ENCODE data around the gene GEMIN2.
"Not testable (repeated sequence)": the region's sequence is repeated elsewhere in the genome, so short reads cannot be mapped to it uniquely, and the experiment has no call there.

The GEMIN2 gene

GRCh38 chr14:39113685-39114072 is 444 bp upstream of the GEMIN2 start:
- DNase-seq = no peak

- DNase-seq = no peak
These were observed 8.4 kb downstream of the GEMIN2 start for GRCh38 chr14:39122330-39123138.

DNA sequence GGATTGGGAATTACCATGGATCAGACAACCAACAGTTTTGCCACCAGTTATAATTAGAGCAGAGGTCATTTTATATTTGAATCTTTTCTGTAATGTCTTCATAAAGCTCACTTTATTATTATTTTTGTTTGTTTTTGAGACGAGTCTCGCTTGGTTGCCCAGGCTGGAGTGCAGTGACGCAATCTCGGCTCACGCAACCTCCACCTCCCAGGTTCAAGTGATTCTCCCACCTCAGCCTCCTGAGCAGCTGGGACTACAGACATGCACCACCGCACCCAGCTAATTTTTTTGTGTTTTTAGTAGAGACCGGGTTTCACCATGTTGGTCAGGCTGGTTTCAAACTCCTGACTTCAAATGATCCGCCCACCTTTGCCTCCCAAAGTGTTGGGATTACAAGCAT is 23.7 kb downstream of the GEMIN2 start:
- not testable (repeated sequence) for DNase-seq

DNA sequence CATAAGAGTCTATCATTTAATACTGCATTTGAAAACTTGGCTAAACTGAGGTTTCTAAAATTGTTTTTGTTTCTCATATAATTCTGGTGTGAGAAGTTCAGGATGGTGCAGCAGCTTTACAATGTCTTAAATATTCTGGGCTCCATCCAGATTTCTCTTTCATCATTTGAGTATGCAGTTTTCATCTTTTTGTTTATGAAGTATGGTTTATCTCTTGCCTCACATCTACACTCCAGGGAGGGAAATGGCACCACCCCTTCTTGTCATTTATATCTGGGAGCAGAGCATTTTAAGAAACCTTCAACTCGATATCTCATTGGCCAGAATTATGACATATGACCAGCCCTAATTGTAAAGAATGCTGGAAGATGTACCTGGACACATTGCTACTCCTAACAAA is 24.3 kb downstream of the GEMIN2 start:
- DNase-seq = no peak

DNA sequence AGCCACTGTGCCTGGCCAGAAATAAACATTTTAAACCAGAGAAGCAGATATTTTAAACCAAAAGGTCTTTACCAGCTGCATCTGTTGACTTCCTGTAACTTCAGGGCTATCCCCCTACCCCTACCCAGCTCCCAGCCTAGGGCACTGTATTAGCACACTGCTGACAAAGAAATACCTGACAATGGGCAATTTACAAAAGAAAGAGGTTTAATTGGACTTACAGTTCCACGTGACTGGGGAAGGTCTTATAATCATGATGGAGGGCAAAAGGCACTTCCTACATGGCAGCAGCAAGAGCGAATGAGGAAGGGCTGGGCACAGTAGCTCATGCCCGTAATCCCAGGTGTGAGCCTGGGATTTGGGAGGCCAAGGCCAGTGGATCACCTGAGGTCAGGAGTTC is 26.0 kb downstream of the GEMIN2 start:
- no peak for DNase-seq

DNA sequence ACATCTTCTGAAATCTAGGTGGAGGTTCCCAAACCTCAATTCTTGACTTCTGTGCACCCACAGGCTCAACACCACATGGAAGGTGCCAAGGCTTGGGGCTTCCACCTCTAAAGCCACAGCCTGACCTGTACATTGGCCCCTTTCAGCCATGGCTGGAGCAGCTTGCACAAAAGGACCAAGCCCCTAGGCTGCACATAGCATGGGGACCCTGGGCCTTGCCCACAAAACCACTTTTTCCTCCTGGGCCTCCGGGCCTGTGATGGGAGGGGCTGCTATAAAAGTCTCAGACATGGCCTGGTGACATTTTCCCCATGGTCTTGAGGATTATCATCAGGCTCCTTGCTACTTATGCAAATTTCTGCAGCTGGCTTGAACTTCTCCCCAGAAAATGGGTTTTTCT is 27.5 kb downstream of the GEMIN2 start:
- DNase-seq = not testable (repeated sequence)

GRCh38 chr14:39143226-39143625 is 29.1 kb downstream of the GEMIN2 start:
- not testable (repeated sequence) for DNase-seq

DNA sequence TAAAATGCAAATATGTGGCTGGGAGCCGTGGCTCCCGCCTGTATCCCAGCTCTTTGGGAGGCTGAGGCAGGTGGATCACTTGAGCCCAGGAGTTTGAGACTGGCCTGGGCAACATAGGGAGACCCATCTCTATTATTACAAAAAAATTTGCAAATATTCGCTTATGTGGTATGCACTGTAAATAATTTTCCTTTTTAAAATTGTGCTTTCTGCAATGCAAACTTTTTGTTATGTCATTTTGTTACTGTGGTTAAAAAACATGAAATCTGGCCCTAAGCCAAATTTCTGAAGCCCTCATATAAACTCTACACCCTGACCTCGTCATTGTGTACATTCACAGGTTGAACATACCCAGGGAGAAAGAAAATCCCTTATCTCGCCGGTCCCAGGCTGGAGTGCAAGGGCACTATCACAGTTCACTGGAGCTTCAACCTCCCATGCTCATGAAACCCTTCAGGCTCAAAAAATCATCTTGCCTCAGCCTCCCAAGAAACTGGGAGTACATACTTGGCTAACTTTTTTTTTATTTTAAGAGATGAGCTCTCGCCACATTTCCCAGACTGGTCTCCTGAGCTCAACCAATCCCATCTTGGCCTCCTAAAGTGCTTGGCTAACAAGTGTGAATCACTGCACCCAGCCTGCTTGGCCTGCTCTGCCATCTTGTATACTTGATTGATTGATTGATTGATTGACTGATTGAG is 31.3 kb downstream of the GEMIN2 start:
- no peak for DNase-seq

- DNase-seq = no peak
These were observed 40.6 kb downstream of the GEMIN2 start for GRCh38 chr14:39154594-39155189.

- DNase-seq = no peak
These were observed 43.4 kb downstream of the GEMIN2 start for GRCh38 chr14:39157491-39157890.

- no peak for DNase-seq
These were observed 44.2 kb downstream of the GEMIN2 start for GRCh38 chr14:39158222-39158858.

GRCh38 chr14:39160494-39160893 is 46.4 kb downstream of the GEMIN2 start:
- no peak for DNase-seq

DNA sequence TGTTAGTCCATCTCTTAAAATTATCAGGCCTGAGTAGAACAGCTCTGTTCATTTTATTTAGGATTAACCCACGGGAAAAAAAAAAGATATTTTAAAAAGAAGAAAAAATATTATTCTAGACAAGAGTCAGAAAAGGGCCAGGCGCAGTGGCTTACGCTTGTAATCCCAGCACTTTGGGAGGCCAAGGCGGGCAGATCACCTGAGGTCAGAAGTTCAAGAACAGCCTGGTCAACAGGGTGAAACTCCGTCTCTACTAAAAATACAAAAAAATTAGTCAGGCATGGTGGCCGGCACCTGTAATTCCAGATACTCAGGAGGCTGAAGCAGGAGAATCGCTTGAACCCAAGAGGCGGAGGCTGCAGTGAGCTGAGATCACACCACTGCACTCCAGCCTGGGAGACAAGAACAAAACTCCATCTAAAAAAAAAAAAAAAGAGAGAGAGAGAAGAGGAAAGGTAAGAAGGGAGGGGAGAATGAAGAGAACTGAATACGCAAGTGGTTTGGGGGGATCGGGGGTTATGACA is 53.7 kb downstream of the GEMIN2 start:
- DNase-seq = not testable (repeated sequence)

DNA sequence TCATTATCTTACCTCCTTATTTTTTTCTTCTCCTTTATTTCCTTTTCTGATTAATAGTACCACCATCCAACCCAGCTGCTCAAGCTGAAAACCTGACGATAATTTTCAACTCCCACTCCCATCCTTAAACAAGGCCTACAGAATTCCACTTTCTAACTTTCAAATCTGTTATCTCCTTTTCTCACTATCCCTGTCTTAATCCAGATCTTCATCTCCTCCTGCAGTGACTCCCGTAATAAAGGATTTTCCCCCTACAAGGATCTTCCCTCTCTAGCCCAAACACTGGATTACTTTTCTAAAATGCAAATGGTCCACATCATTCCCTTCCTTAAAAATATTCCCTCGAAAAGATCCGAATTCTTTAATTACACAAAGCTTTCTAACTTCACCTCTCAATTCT is 54.5 kb downstream of the GEMIN2 start:
- DNase-seq = no peak

DNA sequence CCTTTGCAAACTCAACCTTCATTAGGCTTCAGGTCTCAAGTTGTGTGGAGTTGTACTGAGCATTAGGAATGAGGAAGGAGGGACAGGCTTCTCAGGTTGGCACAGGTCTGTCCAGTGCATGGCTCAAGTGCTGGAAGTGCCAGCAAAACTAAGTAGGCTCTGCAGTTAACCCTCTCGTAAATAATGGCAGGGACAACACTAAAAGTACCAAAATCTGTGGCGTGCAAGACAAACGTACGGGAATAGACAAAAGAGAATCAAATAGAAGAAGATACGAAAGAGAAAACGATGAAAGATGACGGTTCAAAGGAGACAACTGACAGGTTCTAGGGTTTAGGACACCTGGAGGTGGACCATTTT is 55.4 kb downstream of the GEMIN2 start:
- no peak for DNase-seq

DNA sequence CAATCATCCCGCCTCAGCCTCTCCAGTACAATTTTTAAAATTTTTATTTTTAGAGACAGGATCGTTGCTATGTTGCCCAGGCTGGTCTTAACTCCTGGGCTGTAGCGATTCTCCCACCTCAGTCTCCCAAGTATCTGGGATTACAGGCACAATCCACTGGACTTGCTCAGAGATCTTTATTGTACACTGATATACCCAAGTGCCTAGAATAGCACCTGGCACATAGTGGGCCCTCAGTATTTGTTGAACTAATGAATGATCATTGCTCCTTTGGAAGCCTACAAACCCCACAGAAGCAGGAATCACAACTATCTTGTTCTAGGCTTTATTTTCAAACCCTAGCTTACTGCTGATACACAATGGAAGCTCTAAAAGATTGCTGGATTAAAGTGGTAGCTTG is 59.1 kb downstream of the GEMIN2 start:
- DNase-seq = no peak

DNA sequence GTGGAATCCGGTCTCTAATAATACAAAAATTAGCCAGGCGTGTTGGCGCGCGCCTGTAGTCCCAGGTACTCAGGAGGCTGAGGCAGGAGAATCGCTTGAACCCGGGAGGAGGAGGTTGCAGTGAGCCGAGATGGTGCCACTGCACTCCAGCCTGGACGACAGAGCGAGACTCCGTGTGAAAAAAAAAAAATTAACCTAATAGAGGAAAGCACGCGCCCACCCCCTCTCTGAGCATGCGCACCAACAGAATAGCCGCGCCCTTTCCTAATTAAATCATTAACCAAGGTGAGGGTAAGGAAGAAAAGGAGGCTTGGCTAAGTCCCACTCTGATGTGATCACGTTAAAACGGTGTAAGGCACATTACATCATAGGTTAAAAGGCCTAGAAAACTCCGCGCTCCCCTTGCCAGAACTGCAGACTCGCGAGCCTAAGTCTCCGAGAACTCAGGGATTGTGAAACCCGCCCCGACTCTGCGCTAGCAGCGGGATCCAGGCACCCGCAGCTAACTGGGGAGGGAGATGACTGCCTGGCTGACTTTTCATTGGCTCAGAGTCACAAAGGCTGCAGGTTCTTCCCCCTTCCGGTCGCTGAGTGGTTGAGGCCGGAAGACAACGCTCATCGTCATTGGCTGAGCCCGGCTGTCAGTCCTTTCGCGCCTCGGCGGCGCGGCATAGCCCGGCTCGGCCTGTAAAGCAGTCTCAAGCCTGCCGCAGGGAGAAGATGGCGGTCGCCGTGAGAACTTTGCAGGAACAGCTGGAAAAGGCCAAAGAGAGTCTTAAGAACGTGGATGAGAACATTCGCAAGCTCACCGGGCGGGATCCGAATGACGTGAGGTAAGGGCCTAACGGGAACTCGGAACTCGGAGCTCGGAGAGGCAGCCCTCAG is 60.7 kb downstream of the GEMIN2 start, which contains the start of gene PNN:
PNN (plus strand) TSS at position 695 of the 885 bp plus-strand sequence; CDS start at position 721, 26 bp downstream.
- peak; percentile 98 for DNase-seq

GRCh38 chr14:39175445-39176262 is 61.5 kb downstream of the GEMIN2 start:
- DNase-seq = peak; percentile 19

DNA sequence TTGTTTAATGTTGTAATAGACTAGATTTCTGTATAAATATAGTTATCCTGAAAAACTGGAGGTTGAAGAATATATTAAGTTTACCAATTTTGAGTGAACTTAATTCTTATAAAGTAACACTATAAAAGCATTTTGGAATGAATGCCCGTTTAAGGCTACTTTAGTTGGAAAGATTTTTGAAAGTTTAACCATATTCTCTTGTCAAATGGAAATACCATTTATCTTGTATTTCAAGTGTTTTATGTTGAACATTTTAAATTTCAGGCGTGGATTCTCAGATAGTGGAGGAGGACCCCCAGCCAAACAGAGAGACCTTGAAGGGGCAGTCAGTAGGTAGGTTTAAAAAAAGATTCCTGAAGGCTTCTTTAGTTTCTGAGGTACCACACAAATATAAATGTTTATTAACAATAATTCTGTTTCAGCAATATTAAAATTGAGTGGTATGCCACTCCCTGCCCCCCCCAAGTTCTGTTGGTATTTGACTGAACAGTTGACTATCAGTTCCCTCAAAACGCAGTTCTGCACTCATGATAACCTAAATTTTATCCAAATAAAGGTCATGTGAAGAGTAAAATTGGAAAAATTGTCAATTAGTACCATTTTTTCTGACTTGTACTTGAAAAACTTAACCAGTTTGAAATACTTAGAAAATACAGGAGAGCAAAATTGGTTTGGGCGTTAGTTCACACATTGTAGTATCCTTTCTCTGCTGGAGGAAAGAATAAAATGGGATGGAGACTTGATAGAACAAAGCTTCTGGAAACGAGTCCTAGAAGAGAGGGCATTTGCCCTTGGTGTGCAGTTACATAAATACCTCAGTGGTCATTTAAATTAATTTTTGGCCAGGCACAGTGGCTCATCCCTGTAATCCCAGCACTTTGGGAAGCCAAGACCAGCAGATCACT is 62.4 kb downstream of the GEMIN2 start:
- no peak for DNase-seq

GRCh38 chr14:39177168-39177545 is 63.0 kb downstream of the GEMIN2 start:
- no peak for DNase-seq

Data from NCI-H510A (cell line).